ENCODE measurements around the gene CNPPD1. TPM values are rescaled to one million over a fixed set of nuclear protein-coding genes. Genes with fewer than 3 reads are reported as not detected.

The CNPPD1 gene
- total RNA-seq, 1 experiment from 2014 or later: 32.8 TPM

DNA sequence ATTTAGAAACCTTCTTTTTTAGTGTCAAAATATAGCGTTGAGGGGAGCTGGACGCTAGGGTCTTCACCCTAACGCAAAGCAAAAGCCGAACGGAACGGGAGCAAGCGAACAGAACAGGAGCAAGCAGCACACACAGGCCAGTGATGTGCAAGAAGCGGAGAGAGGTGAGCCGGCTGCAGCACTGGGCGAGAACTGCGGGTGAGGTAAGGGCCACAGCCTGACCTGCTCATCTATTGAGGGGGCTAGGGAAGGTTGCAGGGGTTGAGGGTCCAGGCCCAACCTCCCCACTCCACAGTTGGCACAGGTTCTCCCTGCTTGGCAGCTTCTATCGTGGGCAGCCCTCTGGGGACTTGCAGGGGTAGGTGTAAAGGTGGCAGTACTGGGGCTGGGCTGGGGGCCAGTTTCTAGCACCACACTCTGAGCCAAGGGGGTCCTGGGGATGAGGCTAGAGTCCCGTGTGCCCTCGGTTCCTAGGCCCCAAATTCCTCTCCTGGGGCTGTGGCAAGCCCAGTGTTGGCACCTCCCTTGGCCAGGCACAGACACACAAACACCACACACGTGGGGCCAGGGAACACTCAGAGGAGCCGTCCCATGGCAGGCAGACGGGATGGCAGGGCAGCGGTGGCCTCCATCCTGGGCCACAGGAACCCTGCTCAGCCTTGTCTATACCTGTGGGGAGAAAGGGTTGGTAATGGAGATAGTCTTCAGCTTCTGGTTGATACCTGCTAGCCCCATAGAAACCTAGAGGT, 43.2 kb upstream of the CNPPD1 start (continued):
- TF ChIP-seq NR3C1 (CRISPR knock-in tag; conservative IDR thresholded peaks at IDR 0.05; ENCODE audit: low read depth) (no peak), FOXK1 (CRISPR knock-in tag; IDR thresholded peaks at IDR 0.05) (no peak), NFATC4 (CRISPR knock-in tag; IDR thresholded peaks at IDR 0.05) (no peak), SMAD3 (CRISPR knock-in tag; IDR thresholded peaks at IDR 0.05; ENCODE audit: borderline replicate concordance) (no peak), CREM (CRISPR knock-in tag; IDR thresholded peaks at IDR 0.05) (no peak), GABPB1 (CRISPR knock-in tag; IDR thresholded peaks at IDR 0.05) (no peak), IRF2 (CRISPR knock-in tag; IDR thresholded peaks at IDR 0.05; ENCODE audit: borderline replicate concordance, low read depth) (no peak), RORB (CRISPR knock-in tag; IDR thresholded peaks at IDR 0.05) (no peak), ZNF138 (CRISPR knock-in tag; conservative IDR thresholded peaks at IDR 0.05) (no peak), MYBL2 (CRISPR knock-in tag; IDR thresholded peaks at IDR 0.05) (no peak), CREB1 (CRISPR knock-in tag; IDR thresholded peaks at IDR 0.05) (no peak), SOX15 (CRISPR knock-in tag; IDR thresholded peaks at IDR 0.05) (no peak)
- TF ChIP-seq, protein P1, sequence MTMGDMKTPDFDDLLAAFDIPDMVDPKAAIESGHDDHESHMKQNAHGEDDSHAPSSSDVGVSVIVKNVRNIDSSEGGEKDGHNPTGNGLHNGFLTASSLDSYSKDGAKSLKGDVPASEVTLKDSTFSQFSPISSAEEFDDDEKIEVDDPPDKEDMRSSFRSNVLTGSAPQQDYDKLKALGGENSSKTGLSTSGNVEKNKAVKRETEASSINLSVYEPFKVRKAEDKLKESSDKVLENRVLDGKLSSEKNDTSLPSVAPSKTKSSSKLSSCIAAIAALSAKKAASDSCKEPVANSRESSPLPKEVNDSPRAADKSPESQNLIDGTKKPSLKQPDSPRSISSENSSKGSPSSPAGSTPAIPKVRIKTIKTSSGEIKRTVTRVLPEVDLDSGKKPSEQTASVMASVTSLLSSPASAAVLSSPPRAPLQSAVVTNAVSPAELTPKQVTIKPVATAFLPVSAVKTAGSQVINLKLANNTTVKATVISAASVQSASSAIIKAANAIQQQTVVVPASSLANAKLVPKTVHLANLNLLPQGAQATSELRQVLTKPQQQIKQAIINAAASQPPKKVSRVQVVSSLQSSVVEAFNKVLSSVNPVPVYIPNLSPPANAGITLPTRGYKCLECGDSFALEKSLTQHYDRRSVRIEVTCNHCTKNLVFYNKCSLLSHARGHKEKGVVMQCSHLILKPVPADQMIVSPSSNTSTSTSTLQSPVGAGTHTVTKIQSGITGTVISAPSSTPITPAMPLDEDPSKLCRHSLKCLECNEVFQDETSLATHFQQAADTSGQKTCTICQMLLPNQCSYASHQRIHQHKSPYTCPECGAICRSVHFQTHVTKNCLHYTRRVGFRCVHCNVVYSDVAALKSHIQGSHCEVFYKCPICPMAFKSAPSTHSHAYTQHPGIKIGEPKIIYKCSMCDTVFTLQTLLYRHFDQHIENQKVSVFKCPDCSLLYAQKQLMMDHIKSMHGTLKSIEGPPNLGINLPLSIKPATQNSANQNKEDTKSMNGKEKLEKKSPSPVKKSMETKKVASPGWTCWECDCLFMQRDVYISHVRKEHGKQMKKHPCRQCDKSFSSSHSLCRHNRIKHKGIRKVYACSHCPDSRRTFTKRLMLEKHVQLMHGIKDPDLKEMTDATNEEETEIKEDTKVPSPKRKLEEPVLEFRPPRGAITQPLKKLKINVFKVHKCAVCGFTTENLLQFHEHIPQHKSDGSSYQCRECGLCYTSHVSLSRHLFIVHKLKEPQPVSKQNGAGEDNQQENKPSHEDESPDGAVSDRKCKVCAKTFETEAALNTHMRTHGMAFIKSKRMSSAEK (CRISPR knock-in tag; IDR thresholded peaks at IDR 0.05; ENCODE audit: borderline replicate concordance): no peak

DNA sequence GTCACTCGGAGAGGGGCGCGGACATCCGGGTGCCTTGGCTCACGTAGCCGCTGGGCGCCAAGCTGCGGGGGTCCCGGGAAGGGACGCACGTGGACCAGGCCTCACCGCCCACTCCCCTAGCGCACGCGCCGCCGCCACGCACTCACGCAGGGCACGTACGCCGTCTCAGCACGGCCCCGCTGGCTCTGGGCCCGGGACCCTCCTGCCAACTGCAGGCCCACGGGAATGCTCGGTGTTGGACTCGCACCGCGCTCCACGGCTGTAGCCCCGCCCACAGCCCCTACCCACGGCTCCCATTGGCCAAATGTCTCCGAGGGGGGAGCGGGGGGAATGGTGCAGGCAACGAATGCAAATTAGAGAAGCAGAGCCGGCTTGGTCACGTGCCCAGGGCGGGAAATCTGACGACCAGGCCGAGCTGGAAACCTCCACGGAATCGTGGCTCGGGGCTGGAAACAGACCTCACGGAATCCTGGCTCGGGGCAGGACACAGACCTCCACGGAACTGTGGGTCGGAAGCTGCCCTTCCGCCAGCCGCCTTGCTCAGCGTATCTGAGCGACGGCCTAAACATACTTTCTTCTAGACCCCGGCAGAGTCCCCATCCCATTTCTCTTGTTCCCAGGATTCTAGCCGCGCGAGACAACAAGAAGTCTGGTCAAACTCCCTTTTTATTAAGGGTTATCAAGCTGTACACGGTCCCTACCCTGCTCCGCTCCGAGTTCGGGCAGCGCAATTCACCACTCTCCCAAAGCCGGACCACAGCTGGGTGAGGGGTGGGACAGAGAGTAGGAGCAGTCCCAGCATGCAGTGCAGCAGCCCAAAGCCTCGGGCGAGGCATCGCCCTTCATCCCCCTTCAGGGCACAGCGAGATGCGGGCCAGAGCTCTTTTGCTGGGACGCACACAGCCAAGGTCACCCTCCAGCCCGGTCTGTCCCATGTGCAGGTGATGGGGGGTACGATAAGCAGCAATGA, 42.3 kb upstream of the CNPPD1 start, which contains the start of gene ABCB6:
ABCB6 (minus strand) TSS at position 227 of the 970 bp plus-strand sequence. CDS start 285 bp downstream, outside the sequence.
- ChIA-PET POLR2A (interaction anchor here (1.0 to 3.0 kb wide), 8 partner anchors 11 to 265 kb away, joined by 4 to 21 read pairs (median 10); partner anchors contain the start of genes ANKZF1, ATG9A, DNAJB2 and DNPEP), CTCF (interaction anchor here (0.7 to 2.8 kb wide), 11 partner anchors 10 to 310 kb away, joined by 3 to 24 read pairs (median 4); partner anchors contain the start of genes ANKZF1, ATG9A, DNPEP and TUBA4B)
- H3K4me3 Mint-ChIP-seq: peak within 1 kb of the TSS; percentile 85
- H3K9me3 Mint-ChIP-seq: no peaks in the 10 kb centered on the region
- peak; percentile 74 for ATAC-seq
- no peaks in the 10 kb centered on the region for H3K27me3 Mint-ChIP-seq (ENCODE audit: low read depth)
- H3K4me1 Mint-ChIP-seq: peaks cover 25% of the 10 kb centered on the region
- peak; percentile 92 for DNase-seq (ENCODE audit: low spot score)
- H3K27ac Mint-ChIP-seq: peak within 1 kb of the TSS; percentile 79
- H3K36me3 Mint-ChIP-seq: peaks cover 38% of the 10 kb centered on the region
- TF ChIP-seq FOXJ3 (CRISPR knock-in tag; IDR thresholded peaks at IDR 0.05; ENCODE audit: borderline replicate concordance): no peak
- TF ChIP-seq SMAD3 (CRISPR knock-in tag; IDR thresholded peaks at IDR 0.05; ENCODE audit: borderline replicate concordance): peak; percentile 62; the same call in 1 of the 2 replicates
- TF ChIP-seq, protein P2, sequence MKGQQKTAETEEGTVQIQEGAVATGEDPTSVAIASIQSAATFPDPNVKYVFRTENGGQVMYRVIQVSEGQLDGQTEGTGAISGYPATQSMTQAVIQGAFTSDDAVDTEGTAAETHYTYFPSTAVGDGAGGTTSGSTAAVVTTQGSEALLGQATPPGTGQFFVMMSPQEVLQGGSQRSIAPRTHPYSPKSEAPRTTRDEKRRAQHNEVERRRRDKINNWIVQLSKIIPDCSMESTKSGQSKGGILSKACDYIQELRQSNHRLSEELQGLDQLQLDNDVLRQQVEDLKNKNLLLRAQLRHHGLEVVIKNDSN (CRISPR knock-in tag; IDR thresholded peaks at IDR 0.05): peak; percentile 99
- peak; percentile 82 for TF ChIP-seq TEAD1 (CRISPR knock-in tag; IDR thresholded peaks at IDR 0.05)
- TF ChIP-seq, protein P3, sequence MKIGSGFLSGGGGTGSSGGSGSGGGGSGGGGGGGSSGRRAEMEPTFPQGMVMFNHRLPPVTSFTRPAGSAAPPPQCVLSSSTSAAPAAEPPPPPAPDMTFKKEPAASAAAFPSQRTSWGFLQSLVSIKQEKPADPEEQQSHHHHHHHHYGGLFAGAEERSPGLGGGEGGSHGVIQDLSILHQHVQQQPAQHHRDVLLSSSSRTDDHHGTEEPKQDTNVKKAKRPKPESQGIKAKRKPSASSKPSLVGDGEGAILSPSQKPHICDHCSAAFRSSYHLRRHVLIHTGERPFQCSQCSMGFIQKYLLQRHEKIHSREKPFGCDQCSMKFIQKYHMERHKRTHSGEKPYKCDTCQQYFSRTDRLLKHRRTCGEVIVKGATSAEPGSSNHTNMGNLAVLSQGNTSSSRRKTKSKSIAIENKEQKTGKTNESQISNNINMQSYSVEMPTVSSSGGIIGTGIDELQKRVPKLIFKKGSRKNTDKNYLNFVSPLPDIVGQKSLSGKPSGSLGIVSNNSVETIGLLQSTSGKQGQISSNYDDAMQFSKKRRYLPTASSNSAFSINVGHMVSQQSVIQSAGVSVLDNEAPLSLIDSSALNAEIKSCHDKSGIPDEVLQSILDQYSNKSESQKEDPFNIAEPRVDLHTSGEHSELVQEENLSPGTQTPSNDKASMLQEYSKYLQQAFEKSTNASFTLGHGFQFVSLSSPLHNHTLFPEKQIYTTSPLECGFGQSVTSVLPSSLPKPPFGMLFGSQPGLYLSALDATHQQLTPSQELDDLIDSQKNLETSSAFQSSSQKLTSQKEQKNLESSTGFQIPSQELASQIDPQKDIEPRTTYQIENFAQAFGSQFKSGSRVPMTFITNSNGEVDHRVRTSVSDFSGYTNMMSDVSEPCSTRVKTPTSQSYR (CRISPR knock-in tag; IDR thresholded peaks at IDR 0.05): peak; percentile 24; the same call in 1 of the 2 replicates
- TF ChIP-seq, protein P4, sequence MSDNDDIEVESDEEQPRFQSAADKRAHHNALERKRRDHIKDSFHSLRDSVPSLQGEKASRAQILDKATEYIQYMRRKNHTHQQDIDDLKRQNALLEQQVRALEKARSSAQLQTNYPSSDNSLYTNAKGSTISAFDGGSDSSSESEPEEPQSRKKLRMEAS (CRISPR knock-in tag; IDR thresholded peaks at IDR 0.05): peak; percentile 99
- TF ChIP-seq, protein P5, sequence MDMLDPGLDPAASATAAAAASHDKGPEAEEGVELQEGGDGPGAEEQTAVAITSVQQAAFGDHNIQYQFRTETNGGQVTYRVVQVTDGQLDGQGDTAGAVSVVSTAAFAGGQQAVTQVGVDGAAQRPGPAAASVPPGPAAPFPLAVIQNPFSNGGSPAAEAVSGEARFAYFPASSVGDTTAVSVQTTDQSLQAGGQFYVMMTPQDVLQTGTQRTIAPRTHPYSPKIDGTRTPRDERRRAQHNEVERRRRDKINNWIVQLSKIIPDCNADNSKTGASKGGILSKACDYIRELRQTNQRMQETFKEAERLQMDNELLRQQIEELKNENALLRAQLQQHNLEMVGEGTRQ (CRISPR knock-in tag; IDR thresholded peaks at IDR 0.05): peak; percentile 98
- peak; percentile 78 for TF ChIP-seq MYBL2 (CRISPR knock-in tag; IDR thresholded peaks at IDR 0.05)
- 0 out of 2 replicates have a peak, but pooled peaks have one; percentile 20 for TF ChIP-seq ESRRA (CRISPR knock-in tag; IDR thresholded peaks at IDR 0.05; ENCODE audit: borderline replicate concordance)
